ENCODE results near the gene VTI1A. TPM values are rescaled to one million over a fixed set of nuclear protein-coding genes. Genes with fewer than 3 reads are reported as not detected.
A peak's percentile ranks its signal among the peaks of the same experiment; 100 is the strongest.

VTI1A gene
- total and polyA plus RNA-seq, 2 of the 4 experiments (the other 2 are of a cell fraction) = 9.7 to 24.9 TPM

DNA sequence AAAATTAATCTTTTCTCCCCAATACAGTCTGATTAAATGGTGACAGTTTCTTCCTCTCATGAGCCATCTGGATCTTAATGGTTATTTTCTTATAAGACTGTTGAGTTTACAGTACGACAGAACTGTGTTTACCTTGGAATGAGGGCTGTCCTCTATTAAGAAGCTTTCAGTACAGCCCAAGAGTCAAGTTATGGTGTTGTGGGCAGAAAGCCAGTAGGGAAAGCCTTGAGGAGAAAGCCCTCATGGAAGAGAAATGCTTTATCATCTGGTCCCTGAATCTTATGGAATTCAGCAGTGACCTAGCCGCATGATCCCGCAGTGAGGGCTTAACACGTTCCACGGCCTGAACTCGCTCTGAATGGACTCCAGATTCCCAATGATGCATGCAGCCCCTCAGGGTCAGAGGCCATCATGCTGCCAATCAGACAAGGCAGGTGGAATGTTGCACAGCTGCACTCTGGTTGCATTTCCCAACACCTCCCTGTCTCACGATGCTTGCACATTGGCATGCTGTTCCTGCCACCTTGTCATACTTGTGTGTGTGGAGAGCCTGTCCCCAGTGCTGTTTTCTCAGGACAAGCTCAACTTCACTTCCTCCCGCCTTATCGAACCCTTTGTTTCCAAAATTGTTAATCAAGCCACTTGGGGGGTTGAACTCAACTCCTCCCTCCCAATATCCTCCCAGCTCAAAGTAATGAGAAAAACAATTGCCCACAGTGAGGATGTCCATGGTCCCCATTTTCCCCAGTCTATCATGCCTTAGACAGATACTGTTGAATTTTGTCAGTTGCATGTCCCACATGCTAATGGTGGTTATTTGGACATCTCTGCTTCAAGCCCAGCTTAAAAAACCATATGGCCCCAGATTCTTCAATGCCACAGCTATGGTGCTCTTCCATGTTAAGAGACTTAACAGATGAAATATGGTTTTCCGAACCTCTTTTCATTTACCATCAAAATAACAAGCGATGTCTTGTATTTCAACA, 291.9 kb downstream of the VTI1A start:
- peak; percentile 71 for DNase-seq
- BruUV-seq (replicated peaks) = no TSS peak
- no peak overlapping the region for H3K9ac ChIP-seq (ENCODE audit: low read depth, low read length)

More for the DNA sequence above, 291.9 kb downstream of the VTI1A start:
- no peak overlapping the region for H2AK9ac ChIP-seq (replicated peaks; ENCODE audit: low read depth, low read length, poor library complexity)
- no peak overlapping the region for H3K4me2 ChIP-seq (ENCODE audit: low read depth, low read length)
- no peak overlapping the region for H4K5ac ChIP-seq (ENCODE audit: low read depth, low read length)
- H3K18ac ChIP-seq (ENCODE audit: low read depth, low read length) = no peak overlapping the region
- in situ Hi-C loops (cut with MboI; ENCODE audit: low sequenced_read_pairs) (no loop called here), dilution Hi-C loops (cut with HindIII; ENCODE audit: low sequenced_read_pairs, unreplicated experiment) (no loop called here), intact Hi-C loops (cut with micrococcal nuclease) (no loop called here)
- CTCF ChIA-PET = no interaction called here
- no peaks in the 10 kb centered on the region for H3K27me3 ChIP-seq (ENCODE audit: control insufficient read depth, insufficient read depth, low read length)
- H2AFZ ChIP-seq (replicated peaks; ENCODE audit: low read length, poor library complexity) = no peak overlapping the region
- no peaks in the 10 kb centered on the region for H3K36me3 ChIP-seq (ENCODE audit: control insufficient read depth, insufficient read depth, low read length)
- H3K9me3 ChIP-seq (ENCODE audit: control insufficient read depth, insufficient read depth, low read length) = no peaks in the 10 kb centered on the region
- 52% methylated on average over 5 of the region's 11 CpGs; no CpG with 5 or more reads in 1 of the 2 experiments for WGBS, 2 experiments (ENCODE audit: extremely low coverage in 2 of 2, insufficient read length in 1 of 2)
- H2BK120ac ChIP-seq (ENCODE audit: low read depth, low read length) = no peak overlapping the region
- H2BK20ac ChIP-seq (ENCODE audit: low read depth, low read length) = no peak overlapping the region
- no peak overlapping the region for H3K27ac ChIP-seq (ENCODE audit: insufficient read depth, low read length)
- H3K14ac ChIP-seq (replicated peaks; ENCODE audit: low read depth, low read length) = no peak overlapping the region
- peaks cover 11% of the 10 kb centered on the region for H3K9me1 ChIP-seq (ENCODE audit: insufficient read depth, low read length)
- H4K91ac ChIP-seq (ENCODE audit: insufficient read depth, low read depth, low read length) = no peak overlapping the region
- H4K20me1 ChIP-seq (ENCODE audit: insufficient read depth, low read length) = peaks cover 3% of the 10 kb centered on the region; the same call in 1 of the 2 replicates
- H2BK15ac ChIP-seq (ENCODE audit: low read depth, low read length) = no peak overlapping the region
- H3K56ac ChIP-seq (ENCODE audit: extremely low read depth, insufficient read depth, low read length) = no peak overlapping the region
- H3K79me1 ChIP-seq (ENCODE audit: low read depth in 1 of 2, low read length in 2 of 2) = no peaks in the 10 kb centered on the region
- peak; percentile 49 for ATAC-seq (ENCODE audit: low read depth)
- 0 out of 2 replicates have a peak overlapping the region, but pooled peaks have one; percentile 2 for H3K4ac ChIP-seq (ENCODE audit: low read depth, low read length)
- TF ChIP-seq, protein P1, sequence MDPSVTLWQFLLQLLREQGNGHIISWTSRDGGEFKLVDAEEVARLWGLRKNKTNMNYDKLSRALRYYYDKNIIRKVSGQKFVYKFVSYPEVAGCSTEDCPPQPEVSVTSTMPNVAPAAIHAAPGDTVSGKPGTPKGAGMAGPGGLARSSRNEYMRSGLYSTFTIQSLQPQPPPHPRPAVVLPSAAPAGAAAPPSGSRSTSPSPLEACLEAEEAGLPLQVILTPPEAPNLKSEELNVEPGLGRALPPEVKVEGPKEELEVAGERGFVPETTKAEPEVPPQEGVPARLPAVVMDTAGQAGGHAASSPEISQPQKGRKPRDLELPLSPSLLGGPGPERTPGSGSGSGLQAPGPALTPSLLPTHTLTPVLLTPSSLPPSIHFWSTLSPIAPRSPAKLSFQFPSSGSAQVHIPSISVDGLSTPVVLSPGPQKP (IDR thresholded peaks at IDR 0.05; ENCODE audit: borderline replicate concordance, low read depth, low read length) = no peak
- POLR2A ChIA-PET (ENCODE audit: unreplicated experiment) = no interaction called here
- no peak overlapping the region for H2AK5ac ChIP-seq (ENCODE audit: low read depth, low read length)
- H2BK5ac ChIP-seq (ENCODE audit: low read depth, low read length, poor library complexity, severe bottlenecking) = no peak overlapping the region
- H3K4me3 ChIP-seq (ENCODE audit: insufficient read depth, low read depth, low read length) = no peak overlapping the region
- peaks cover 4% of the 10 kb centered on the region; the same call in 1 of the 2 replicates for H3K4me1 ChIP-seq (ENCODE audit: control insufficient read depth, insufficient read depth, low read length)
- no peak overlapping the region for H3K23ac ChIP-seq (ENCODE audit: low read depth, low read length)
- H4K8ac ChIP-seq (ENCODE audit: low read depth in 2 of 2, low read length in 2 of 2) = no peak overlapping the region

All from IMR-90 (cell line).